Dedifferentiated amniotic fluid mesenchymal stem cell (primary cell): ENCODE results near the gene MRGPRE.

ENCODE experiments used
- DNase-seq: peaks from one replicate; pipeline ENCODE4 v3.0.0-alpha.2; 2016; ENCODE audit errors: extremely low spot score

Gene MRGPRE

GRCh38 chr11:3213659-3214419 lies 18.4 kb downstream of the MRGPRE start:
- no peak for DNase-seq

- DNase-seq = no peak
Observed at GRCh38 chr11:3208272-3208671, 23.9 kb downstream of the MRGPRE start.

GRCh38 chr11:3207526-3208189 lies 24.6 kb downstream of the MRGPRE start:
- no peak for DNase-seq

GRCh38 chr11:3206922-3207204 lies 25.4 kb downstream of the MRGPRE start:
- no peak for DNase-seq

- DNase-seq = no peak
Observed at GRCh38 chr11:3206156-3206921, 25.9 kb downstream of the MRGPRE start.

- no peak for DNase-seq
Observed at GRCh38 chr11:3205261-3206155, 26.7 kb downstream of the MRGPRE start.

- no peak for DNase-seq
Observed at GRCh38 chr11:3204141-3205015, 27.8 kb downstream of the MRGPRE start.

GRCh38 chr11:3203221-3204043 lies 28.8 kb downstream of the MRGPRE start:
- no peak for DNase-seq

- no peak for DNase-seq
Observed at GRCh38 chr11:3202759-3203158, 29.5 kb downstream of the MRGPRE start.

- no peak for DNase-seq
Observed at GRCh38 chr11:3202305-3202704, 29.9 kb downstream of the MRGPRE start.

- DNase-seq = no peak
Observed at GRCh38 chr11:3201677-3202181, 30.5 kb downstream of the MRGPRE start.

- no peak for DNase-seq
Observed at GRCh38 chr11:3201112-3201581, 31.1 kb downstream of the MRGPRE start.

- DNase-seq = no peak
Observed at GRCh38 chr11:3200388-3201111, 31.7 kb downstream of the MRGPRE start.

GRCh38 chr11:3199537-3200295 lies 32.5 kb downstream of the MRGPRE start:
- DNase-seq = no peak

GRCh38 chr11:3198815-3199214 lies 33.4 kb downstream of the MRGPRE start:
- no peak for DNase-seq

GRCh38 chr11:3197878-3198528 lies 34.2 kb downstream of the MRGPRE start:
- no peak for DNase-seq

GRCh38 chr11:3197044-3197695 lies 35.0 kb downstream of the MRGPRE start:
- no peak for DNase-seq
